Sciatic nerve (tissue), 2 donors: ENCODE measurements around the gene TAF15. TPM values are rescaled to one million over a fixed set of nuclear protein-coding genes. Genes with fewer than 3 reads are reported as not detected.

Experiments used
- ATAC-seq: fragments of 200-7000 bp; cut with Tn5 transposase; one replicate; pipeline ENCODE4 v1.9.1; 2020; ENCODE audit warnings: mild to moderate bottlenecking, moderate library complexity
- DNase-seq: peaks from one replicate; pipeline ENCODE4 v3.0.0-alpha.2; 2020; ENCODE audit warnings: low spot score
- intact Hi-C: fragments of 100-400 bp; cut with DNase I; formaldehyde crosslinking; loops from one replicate; pipeline ENCODE4 v1.14.2; 2022
- total RNA-seq: library from RNA; stranded (reverse); fragmentation: NEBNext Ultra II Directional; extraction: Animal tissue kit (Norgen Biotek cat#: 25700); gene quantifications from one replicate; pipeline ENCODE4 v1.2.1, GENCODE V29; 2021
- donor health status: DM: no; HTN: no; CAD: no.
- donor health status: DM: no; HTN: no; CAD: no.

The TAF15 gene
- total RNA-seq, 1 donor from 2014 or later: 183 TPM

DNA sequence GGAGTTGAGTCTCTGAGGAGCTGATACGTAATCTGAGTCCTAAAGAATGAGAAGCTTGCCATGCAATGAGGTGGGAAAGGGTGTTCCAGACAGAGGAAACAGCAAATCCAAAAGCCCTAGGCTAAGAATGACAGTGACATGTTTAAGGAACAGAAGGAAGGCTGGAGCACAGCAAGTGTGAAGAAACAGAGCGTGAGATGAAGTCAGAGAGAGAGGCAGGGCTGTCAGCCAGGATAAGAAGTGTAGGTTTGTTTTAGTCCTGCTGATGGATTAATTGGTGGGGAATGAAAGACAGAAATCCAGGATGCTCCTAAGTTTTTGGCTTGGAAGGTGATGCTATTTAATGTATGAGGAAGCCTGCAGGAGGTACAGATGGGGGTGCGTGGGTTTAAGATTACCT lies 28.3 kb upstream of the TAF15 start:
- intact Hi-C loops: no loop called here
- DNase-seq (no peak), ATAC-seq (no peak)

- no peak for ATAC-seq
- intact Hi-C loops: no loop called here
- no peak for DNase-seq
Observed at GRCh38 chr17:35784895-35785294, 24.4 kb upstream of the TAF15 start.

GRCh38 chr17:35786941-35787432 lies 22.3 kb upstream of the TAF15 start:
- ATAC-seq (no peak), DNase-seq (no peak)
- intact Hi-C loops: no loop called here

GRCh38 chr17:35788477-35789368 lies 20.6 kb upstream of the TAF15 start:
- intact Hi-C loops: no loop called here
- ATAC-seq (peak; percentile 89), DNase-seq (no peak)

DNA sequence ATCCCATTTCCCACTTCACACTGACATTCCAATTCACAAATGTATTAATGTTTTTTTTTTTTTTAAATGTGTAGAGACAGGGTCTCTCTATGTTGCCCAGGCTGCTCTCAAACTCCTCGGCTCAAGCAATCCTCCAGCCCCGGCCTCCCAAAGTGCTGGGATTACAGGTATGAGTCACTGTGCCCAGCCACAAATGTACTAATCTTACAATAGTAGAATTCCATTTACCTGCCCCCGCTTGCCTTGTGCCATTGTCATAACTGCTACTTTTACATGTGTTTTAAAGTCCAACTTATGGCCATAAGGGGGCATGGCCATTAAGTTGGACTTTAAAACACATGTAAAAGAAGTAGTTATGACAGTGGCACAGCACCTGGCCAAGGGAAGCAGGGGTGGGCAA lies 18.4 kb upstream of the TAF15 start:
- DNase-seq: no peak
- intact Hi-C loops: no loop called here
- no peak for ATAC-seq

DNA sequence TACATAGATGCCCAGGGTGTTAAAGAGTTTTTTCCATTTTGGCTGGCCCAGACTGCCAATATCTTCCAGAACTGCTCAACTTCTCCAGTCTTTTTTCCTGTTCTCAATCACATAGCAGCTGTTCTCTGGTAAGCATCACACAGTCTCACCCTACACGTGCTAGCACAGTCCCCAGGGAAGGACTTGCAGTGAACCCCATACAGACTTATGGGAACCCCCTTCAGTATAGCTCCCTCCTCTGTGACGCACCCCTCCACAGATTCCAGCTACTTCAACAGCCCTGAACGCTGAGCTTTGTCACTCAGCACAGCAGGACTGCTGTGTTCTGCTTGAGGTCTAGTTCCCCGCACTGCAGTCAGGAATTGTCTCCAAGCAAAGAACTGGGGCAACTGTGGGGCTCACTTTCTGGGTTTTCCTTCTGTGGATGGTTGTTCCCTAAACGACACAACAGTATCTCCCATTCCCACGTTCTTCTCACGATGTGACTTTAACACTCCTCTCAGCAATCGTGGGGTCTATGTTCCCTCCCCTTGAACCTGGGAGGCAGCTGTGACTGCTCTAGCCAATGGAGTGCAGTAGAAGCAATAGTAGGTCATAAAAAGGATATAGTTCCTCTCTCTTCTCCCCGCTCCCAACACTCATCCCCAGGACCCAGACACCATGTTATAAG lies 17.5 kb upstream of the TAF15 start:
- no peak for ATAC-seq
- intact Hi-C loops: no loop called here
- no peak for DNase-seq

- DNase-seq: no peak
- intact Hi-C loops: no loop called here
- peak; percentile 64 for ATAC-seq
Observed at GRCh38 chr17:35793257-35793656, 16.0 kb upstream of the TAF15 start.

GRCh38 chr17:35795007-35795870 lies 14.0 kb upstream of the TAF15 start, which contains the start of gene MMP28:
Gene MMP28 (minus strand): TSS chr17:35795641. CDS start chr17:35795377, 264 bp downstream.
- intact Hi-C loops: no loop called here
- DNase-seq (peak; percentile 77), ATAC-seq (peak; percentile 66)

DNA sequence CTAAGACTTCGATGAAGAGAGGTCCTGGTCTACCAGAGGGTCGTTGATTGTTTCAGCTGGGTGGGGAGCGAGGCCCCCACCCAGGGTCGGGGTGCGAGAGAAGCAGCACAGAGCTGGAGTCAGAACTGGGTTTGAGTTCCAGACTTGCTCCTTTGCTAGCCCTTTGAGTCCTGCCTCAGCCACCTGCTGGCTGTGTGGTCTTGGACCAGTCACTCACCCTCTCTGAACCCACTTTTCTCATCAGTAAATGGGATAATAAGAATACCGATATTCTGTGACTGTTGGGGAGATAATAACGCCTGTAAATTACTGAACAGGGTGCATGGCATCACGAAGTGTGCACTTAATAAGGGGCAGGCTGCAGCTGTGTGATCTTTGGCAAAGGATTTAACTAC lies 13.4 kb upstream of the TAF15 start:
- DNase-seq (no peak), ATAC-seq (no peak)
- intact Hi-C loops: no loop called here

- DNase-seq (no peak), ATAC-seq (no peak)
- intact Hi-C loops: no loop called here
Observed at GRCh38 chr17:35796942-35797341, 12.3 kb upstream of the TAF15 start.

DNA sequence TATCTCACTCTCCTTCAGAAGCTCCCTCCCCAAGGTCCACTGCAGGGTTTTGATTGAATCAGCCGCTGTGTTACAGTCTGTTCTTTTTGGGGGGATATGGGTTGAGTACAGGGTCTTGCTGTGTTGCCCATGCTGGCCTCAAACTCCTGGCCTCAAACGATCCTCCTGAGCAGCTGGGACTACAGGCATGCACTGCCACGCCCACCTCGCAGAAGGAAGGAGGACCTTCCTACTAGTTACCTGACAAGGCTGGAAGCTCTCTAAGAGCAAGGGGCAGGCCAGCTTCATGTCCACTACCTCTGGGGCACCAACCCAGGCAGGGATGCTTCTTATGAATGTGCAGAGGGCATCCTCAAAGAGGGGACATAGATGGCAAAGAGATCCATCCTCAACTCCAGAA lies 11.9 kb upstream of the TAF15 start:
- intact Hi-C loops: no loop called here
- ATAC-seq (no peak), DNase-seq (no peak)

DNA sequence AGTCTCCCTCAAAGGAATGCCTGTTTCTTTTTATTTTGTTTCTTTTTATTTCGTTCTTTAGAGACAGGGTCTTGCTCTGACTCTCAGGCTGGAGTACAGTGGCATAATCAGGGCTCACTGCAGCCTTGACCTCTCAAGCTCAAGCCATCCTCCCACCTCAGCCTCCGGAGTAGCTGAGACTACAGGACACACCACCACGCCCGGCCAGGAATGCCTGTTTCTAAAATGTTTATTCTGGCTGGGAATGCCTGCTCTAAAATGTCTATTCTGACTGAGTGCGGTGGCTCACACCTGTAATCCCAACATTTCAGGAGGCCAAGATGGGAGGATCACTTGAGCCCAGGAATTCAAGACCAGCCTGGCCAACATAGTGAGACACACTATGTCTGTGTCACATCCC lies 11.4 kb upstream of the TAF15 start:
- no peak for ATAC-seq
- DNase-seq: no peak
- intact Hi-C loops: no loop called here

- DNase-seq (no peak), ATAC-seq (peak; percentile 21)
- intact Hi-C loops: no loop called here
Observed at GRCh38 chr17:35799942-35800341, 9.3 kb upstream of the TAF15 start.

- peak; percentile 31 for ATAC-seq
- DNase-seq: peak; percentile 83
- intact Hi-C loops: no loop called here
Observed at GRCh38 chr17:35801583-35802224, 7.6 kb upstream of the TAF15 start.

DNA sequence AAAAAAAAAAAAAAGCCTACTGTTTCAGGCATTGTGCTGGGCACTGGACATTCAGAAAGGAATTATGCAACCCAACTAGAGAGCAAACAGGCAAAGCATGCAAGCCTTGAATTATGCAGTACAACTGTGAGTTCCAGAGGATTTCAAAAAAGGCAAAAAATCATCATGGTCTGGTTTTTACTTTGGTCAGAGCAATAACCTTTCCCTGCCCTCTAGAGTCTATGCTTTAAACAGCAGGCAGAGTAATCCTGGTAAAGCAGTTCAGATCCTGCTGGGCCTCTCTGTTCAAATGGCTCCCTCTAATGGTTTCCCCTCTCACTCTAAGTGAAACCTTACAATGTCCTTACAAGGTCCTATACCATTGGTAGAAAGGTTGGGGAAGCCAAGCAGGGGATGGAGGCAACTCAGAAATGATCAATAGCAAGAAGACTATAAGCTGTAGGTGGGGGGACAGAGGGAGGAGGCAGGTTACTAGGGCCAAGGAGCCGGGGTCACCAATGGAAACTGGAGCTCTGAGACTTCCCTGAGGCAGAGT lies 4.6 kb upstream of the TAF15 start:
- intact Hi-C loops: loop anchor here (2.0 kb wide), 1 partner anchor 40 kb away; no protein-coding TSS in a partner anchor
- DNase-seq (no peak), ATAC-seq (peak; percentile 74)

DNA sequence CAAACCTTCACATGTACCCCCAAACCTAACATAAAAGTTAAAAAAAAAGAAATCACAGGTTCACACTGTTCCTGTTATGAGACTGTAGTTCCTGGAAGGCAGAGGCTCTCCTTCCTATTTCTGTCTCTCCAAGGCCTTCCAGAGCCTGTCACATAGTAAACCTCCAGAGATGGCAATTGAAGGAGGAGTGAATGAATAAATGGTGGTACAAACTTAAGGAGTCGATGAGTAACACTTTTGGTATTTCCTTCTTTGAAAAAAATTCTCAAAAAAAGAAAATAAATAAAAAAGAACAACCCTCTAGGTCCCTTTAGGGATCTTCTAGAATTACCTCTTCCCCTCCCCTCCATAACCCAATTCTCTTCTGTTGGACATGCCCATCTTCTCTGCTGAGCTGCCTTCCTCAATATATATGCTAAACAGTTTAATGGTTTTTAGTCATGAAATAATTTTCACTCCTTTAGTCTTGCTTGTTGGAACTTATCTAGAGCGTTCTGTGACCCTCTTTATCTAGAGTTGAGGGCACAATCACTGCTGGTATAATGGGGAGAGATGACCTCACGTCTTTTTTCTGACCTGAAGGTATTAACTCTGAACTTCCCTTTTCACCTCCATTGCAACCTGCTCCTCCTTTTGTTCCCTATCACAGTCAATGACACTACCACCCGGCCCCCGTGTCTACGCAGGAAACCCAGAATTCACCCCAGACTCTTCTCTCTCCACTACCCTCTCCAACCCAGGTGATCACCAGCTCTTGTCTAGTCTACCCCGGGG lies 1.7 kb upstream of the TAF15 start:
- ATAC-seq (no peak), DNase-seq (no peak)
- intact Hi-C loops: no loop called here

DNA sequence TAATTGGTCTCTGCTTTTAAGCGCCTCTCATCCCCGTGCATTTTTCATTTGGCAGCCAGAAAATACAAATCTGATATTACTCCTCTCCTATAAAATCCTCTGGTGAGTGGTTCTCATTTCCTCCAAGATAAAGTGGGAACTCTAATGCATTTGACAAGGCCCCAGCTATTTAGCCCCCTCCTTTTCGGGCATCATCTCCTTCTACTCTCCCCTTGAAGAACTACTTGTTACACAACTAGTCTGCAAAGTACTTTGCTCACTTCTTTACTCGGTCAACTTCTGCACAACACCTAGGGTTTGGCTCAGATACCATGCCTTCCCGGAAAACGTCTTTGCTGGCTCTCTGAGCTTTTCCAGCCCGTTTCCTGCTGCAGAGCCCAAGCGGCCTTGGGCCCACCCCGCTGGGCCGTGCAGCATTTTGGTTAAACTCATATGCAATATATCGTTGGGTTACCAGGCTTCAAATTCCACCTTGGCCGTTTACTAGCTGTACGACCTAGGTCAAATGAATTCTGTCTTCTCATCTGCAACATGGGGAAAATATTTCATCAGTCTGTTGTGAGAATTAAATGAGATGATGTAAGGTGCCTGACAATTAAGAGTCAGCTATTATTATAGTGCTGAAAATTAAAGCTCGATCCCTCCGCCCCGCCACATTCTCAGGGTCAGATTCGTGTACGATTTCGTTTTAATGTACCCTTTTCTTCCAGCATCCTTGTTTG lies 883 bp upstream of the TAF15 start:
- no peak for ATAC-seq
- intact Hi-C loops: no loop called here

More for the DNA sequence above, 883 bp upstream of the TAF15 start:
- DNase-seq: no peak
